ENCODE results near the gene STXBP5. TPM values are rescaled to one million over a fixed set of nuclear protein-coding genes. Genes with fewer than 3 reads are reported as not detected.
"Not testable (repeated sequence)": the region's sequence is repeated elsewhere in the genome, so short reads cannot be mapped to it uniquely, and the experiment has no call there.

The STXBP5 gene
- total RNA-seq, 1 donor from 2014 or later: 22.3 TPM

GRCh38 chr6:147248859-147249258 is 44.6 kb downstream of the STXBP5 start:
- Mint-ChIP-seq H3K4me1 (no peaks in the 10 kb centered on the region), H3K27ac (no peak overlapping the region), H3K4me3 (no peak overlapping the region), H3K36me3 (ENCODE audit: low read depth) (peaks cover 33% of the 10 kb centered on the region), H3K27me3 (no peaks in the 10 kb centered on the region), H3K9me3 (peaks cover 7% of the 10 kb centered on the region)
- TF ChIP-seq CTCF (IDR thresholded peaks at IDR 0.05): no peak
- intact Hi-C loops (cut with micrococcal nuclease): no loop called here
- POLR2A ChIA-PET: no interaction called here
- CTCF ChIA-PET: no interaction called here
- ATAC-seq (ENCODE audit: low read depth) (no peak), DNase-seq (no peak)

GRCh38 chr6:147251072-147251471 is 46.9 kb downstream of the STXBP5 start:
- H3K27ac Mint-ChIP-seq: no peak overlapping the region
- DNase-seq: no peak
- peaks cover 25% of the 10 kb centered on the region for H3K36me3 Mint-ChIP-seq (ENCODE audit: low read depth)
- H3K4me3 Mint-ChIP-seq: no peak overlapping the region
- no peak for TF ChIP-seq CTCF (IDR thresholded peaks at IDR 0.05)
- no peak for ATAC-seq (ENCODE audit: low read depth)
- ChIA-PET CTCF (no interaction called here), POLR2A (no interaction called here)
- no peaks in the 10 kb centered on the region for H3K4me1 Mint-ChIP-seq
- intact Hi-C loops (cut with micrococcal nuclease): no loop called here
- H3K27me3 Mint-ChIP-seq: no peaks in the 10 kb centered on the region
- peaks cover 9% of the 10 kb centered on the region for H3K9me3 Mint-ChIP-seq

GRCh38 chr6:147254929-147255473 is 50.8 kb downstream of the STXBP5 start:
- H3K36me3 Mint-ChIP-seq (ENCODE audit: low read depth): peaks cover 15% of the 10 kb centered on the region
- POLR2A ChIA-PET; DNase-seq; intact Hi-C loops (cut with micrococcal nuclease); H3K27ac Mint-ChIP-seq; ATAC-seq (ENCODE audit: low read depth); CTCF ChIA-PET; H3K4me1 Mint-ChIP-seq; H3K9me3 Mint-ChIP-seq; H3K27me3 Mint-ChIP-seq; H3K4me3 Mint-ChIP-seq: not testable (repeated sequence)

- POLR2A ChIA-PET: no interaction called here
- no peak overlapping the region for H3K27ac Mint-ChIP-seq
- no peaks in the 10 kb centered on the region for H3K27me3 Mint-ChIP-seq
- H3K36me3 Mint-ChIP-seq (ENCODE audit: low read depth): peaks cover 12% of the 10 kb centered on the region
- H3K4me3 Mint-ChIP-seq: no peak overlapping the region
- H3K4me1 Mint-ChIP-seq: no peaks in the 10 kb centered on the region
- peaks cover 9% of the 10 kb centered on the region for H3K9me3 Mint-ChIP-seq
- no peak for ATAC-seq (ENCODE audit: low read depth)
- DNase-seq: no peak
- TF ChIP-seq CTCF (IDR thresholded peaks at IDR 0.05): no peak
- CTCF ChIA-PET: no interaction called here
- intact Hi-C loops (cut with micrococcal nuclease): no loop called here
Observed at GRCh38 chr6:147255948-147256674, 51.9 kb downstream of the STXBP5 start.

GRCh38 chr6:147257760-147258159 is 53.5 kb downstream of the STXBP5 start:
- ChIA-PET POLR2A (no interaction called here), CTCF (no interaction called here)
- Mint-ChIP-seq H3K4me1 (no peaks in the 10 kb centered on the region), H3K36me3 (ENCODE audit: low read depth) (peaks cover 7% of the 10 kb centered on the region), H3K9me3 (peaks cover 3% of the 10 kb centered on the region), H3K27ac (no peak overlapping the region), H3K27me3 (no peaks in the 10 kb centered on the region), H3K4me3 (no peak overlapping the region)
- intact Hi-C loops (cut with micrococcal nuclease): no loop called here
- ATAC-seq (ENCODE audit: low read depth): no peak
- TF ChIP-seq CTCF (IDR thresholded peaks at IDR 0.05): no peak
- no peak for DNase-seq

Data from activated B cell treated with CpG ODN at 0.5 μM for 24 hours (primary cell).